HG02970 (cell line): ENCODE data around the gene FRMD6.

Source experiments
- ATAC-seq: cut with Tn5 transposase; IDR thresholded peaks from one replicate; pipeline ENCODE4 v1.9.1; 2021; ENCODE audit warnings: mild to moderate bottlenecking, moderate library complexity, moderate number of reproducible peaks; ENCODE audit not compliant: unreplicated experiment, low FRiP score

Gene FRMD6

GRCh38 chr14:51661504-51661903 lies 9.8 kb downstream of the FRMD6 start:
- ATAC-seq: no peak

DNA sequence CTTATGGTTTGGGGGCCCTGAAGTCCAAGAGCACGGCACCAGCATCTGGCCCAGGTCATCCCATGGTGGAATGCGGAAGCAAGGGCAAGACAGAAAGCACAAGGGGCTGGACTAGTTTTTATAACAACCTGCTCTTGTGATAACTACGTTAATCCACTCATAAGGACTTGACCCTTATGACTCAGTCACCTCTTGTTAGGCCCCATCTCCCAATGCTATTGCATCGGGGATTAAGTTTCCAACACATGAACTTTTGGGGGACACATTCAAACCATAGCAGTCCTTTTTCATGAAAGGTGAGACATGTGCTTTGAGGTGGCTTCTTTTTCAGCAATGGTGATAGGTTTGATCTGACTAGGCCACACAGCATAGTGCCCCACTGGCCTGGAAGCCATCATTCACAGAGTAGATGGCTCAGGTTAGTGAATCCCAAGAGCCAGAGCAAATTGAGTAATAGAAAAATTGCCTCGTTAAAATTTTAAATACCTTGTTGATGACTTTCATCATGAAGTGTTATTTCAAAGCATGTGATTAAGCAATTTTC lies 12.1 kb downstream of the FRMD6 start:
- ATAC-seq: no peak

DNA sequence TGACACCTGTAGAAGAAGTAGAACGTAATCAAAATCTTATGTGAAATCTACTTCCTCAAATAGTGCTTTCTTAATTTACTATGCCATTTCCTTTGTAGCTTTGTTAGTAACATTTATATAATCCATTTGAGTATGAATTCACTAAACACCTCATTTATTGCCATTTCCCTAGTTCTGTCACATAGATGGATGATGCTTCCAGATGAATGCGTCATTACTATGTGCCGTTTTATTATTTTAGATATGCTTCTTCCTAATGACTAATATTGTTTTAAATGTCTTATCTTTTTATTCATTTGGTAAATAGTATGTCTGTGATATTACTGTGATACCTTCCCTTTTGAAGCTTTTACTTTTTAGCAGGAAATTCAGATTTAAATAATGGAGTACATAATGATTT lies 14.4 kb downstream of the FRMD6 start:
- ATAC-seq: no peak

DNA sequence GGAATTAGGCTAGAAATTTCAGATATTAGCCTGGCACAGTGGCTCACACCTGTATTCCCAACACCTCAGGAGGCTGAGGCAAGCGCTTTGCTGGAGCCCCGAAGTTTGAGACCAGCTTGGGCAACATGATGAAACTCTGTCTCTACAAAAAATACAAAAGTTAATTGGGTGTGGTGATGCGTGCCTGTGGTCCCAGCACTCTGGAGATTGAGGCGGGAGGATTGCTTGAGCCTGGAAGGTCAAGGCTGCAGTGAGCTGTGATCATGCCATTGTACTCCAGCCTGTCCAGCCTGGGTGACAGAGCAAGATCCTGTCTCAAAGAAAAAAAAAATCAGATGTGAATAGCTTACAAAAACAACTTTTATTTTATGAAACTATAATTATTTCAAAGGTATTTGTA lies 15.1 kb downstream of the FRMD6 start:
- no peak for ATAC-seq

DNA sequence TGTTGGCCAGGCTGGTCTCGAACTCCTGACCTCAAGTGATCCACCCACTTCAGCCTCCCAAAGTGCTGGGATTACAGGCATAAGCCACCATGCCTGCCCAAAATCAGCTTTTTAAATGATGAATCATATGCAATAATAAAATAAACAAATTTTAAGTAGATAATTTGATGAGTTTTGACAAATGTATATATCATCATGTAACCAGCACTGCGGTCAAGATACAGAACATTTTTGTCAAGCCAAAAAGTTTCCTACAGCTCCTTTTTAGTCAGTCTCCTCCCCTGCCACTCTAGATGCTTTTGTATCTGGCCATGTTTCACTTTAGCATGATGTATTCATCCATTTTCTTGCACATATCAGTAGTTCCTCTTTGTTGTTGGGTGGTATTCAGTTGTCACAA lies 17.2 kb downstream of the FRMD6 start:
- ATAC-seq: no peak

DNA sequence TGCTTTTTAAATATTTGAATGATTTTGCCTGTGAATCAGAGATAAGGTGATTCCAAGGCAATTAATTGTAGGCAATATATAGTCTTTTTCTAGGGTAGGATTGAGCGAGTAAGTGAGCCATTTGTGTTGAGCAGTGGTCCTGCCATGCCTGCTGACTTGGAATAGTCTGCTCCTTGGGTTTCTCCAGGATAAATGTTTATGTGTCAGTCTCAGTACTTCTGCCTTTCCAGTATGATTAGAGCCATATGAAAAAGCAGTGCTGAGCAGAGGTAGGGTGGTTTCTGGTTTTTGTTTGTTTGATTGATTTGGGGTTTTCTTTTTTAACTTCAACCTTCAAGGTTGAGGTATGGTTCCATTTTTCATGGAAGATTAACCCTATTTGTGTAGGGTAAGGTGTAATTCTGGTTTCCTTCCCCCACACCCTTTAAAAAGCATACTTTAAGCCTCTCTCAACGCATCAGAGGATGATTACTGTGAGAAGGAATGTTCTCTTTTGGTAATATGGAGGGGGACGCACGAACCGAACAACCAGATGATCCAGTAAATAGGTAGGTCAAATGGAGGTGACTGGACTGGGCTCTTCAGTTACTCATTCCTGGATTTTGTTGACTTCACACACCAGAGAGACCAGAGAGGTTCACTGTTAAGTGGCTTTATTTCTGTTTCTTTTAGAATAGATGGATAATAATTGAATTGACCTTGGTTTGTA lies 22.7 kb downstream of the FRMD6 start:
- ATAC-seq: no peak

- no peak for ATAC-seq
Measured at GRCh38 chr14:51676549-51676948, 24.8 kb downstream of the FRMD6 start.

GRCh38 chr14:51677266-51677665 lies 25.6 kb downstream of the FRMD6 start:
- ATAC-seq: no peak

DNA sequence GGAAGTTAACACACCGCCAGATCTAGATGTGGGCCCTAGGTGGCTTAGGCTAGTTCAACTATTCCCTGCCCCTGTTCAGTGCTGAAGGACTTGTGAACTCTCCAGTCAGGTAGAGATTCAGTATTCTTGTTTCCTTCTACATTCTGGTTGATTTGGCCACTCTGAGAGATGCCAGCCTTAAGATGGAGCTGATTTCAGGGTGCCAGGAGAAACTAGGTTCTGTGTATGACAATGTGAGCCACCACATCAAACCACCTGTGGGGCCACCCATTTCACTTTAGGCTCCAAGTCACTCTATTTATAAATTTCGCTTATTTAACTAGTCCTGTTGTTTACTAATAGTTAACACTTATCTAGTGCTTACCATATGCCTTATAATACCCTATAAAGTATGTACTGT lies 26.0 kb downstream of the FRMD6 start:
- no peak for ATAC-seq

- ATAC-seq: no peak
Measured at GRCh38 chr14:51680031-51680430, 28.3 kb downstream of the FRMD6 start.

- ATAC-seq: no peak
Measured at GRCh38 chr14:51681411-51681810, 29.7 kb downstream of the FRMD6 start.

GRCh38 chr14:51682411-51682810 lies 30.7 kb downstream of the FRMD6 start:
- ATAC-seq: no peak

- no peak for ATAC-seq
Measured at GRCh38 chr14:51684760-51685159, 33.0 kb downstream of the FRMD6 start.

DNA sequence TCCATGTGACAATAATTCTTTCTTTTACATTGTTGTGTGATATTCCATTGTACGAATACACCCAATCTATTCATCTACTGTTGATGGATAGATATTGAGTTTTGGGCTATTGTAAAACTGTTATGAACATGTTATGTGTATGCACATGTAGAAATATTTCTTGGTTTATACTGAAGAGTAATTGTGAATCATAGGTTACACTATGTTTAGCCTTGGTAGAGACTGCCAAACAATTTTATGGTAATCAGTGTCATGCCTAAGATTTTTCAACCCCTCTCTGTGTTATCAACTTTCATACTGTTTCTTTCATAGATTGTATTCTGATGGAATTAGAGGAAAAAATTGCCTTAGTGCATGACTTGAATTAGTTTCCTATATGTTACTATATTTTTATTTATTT lies 39.5 kb downstream of the FRMD6 start:
- ATAC-seq: no peak

GRCh38 chr14:51692646-51693045 lies 40.9 kb downstream of the FRMD6 start:
- no peak for ATAC-seq

GRCh38 chr14:51697848-51698247 lies 46.1 kb downstream of the FRMD6 start:
- ATAC-seq: no peak

GRCh38 chr14:51701951-51702350 lies 50.2 kb downstream of the FRMD6 start:
- ATAC-seq: no peak

- no peak for ATAC-seq
Measured at GRCh38 chr14:51703787-51704186, 52.1 kb downstream of the FRMD6 start.

GRCh38 chr14:51704545-51704944 lies 52.8 kb downstream of the FRMD6 start:
- no peak for ATAC-seq

GRCh38 chr14:51707327-51707726 lies 55.6 kb downstream of the FRMD6 start:
- ATAC-seq: no peak

GRCh38 chr14:51711505-51711904 lies 59.8 kb downstream of the FRMD6 start:
- ATAC-seq: no peak

DNA sequence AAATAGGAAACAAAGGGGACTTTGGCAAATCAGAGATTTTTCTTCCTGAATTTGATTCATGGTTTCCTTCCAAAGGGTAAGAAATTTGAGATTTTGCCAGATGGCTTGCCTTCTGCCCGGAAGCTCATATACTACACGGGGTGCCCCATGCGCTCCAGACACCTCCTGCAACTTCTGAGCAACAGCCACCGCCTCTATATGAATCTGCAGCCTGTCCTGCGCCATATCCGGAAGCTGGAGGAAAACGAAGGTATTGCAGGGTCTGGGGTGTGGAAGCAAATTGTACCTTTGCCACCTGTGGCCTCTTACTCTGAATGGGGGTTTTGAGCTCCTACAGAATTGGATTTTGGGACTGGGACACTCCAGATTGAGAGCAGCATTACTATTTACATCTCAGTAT lies 63.5 kb downstream of the FRMD6 start:
- no peak for ATAC-seq

GRCh38 chr14:51715742-51716141 lies 64.0 kb downstream of the FRMD6 start:
- no peak for ATAC-seq
